HG02938 (cell line): ENCODE measurements around the gene C1S.
"Not testable (repeated sequence)": the region's sequence is repeated elsewhere in the genome, so short reads cannot be mapped to it uniquely, and the experiment has no call there.

Source experiments
- ATAC-seq: cut with Tn5 transposase; IDR thresholded peaks from one replicate; pipeline ENCODE4 v1.9.1; 2021; ENCODE audit warnings: mild to moderate bottlenecking, moderate library complexity; ENCODE audit not compliant: unreplicated experiment

Gene C1S

DNA sequence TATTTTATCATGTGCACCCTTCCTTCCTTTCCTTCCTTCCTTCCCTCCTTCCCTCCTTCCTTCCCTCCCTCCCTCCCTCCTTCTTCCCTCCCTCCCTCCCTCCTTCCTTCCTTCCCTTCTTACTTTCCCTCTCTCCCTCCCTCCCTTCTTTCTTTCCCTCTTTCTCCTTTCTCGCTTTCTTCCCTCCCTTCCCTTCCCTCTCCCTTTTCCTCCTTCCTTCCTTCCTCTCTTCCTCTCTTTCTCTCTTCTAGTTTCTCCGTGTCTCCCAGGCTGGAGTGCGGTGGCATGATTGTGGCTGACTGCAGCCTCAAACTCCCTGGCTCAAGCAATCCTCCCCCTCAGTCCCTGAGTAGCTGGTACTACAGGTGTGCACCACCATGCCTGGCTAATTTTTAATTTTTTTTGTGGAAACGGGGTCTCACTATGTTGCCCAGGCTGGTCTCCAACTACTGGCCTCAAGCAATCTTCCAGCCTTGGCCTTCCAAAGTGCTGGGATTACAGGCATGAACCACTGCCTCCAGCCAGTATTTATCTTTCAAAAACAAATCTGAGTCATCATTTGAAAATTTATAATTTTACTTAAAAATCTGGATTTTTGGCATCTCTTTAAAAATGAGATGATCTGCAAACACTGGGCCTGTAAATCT, 40.7 kb downstream of the C1S start:
- no peak for ATAC-seq

DNA sequence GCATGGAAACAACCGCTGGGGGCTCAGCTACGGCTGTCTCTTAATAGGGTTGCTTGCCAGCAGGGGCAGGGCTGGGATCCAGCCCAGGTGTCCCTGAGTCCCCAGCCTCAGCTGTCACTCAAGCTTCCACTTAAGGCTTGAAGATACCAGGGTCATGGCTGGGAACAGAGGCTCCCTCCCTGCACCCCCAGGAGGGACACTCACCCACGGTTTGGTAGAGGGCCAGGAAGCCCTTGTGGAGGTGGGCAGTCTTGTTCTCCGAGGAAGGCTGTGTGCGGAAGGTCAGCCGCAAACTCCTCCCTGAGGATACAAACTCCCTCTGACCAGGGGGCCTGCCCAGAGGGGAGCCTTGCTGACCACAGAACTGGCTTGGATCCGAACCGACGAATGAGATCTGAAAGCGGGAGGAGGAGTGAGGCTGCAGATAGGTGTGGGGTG, 41.2 kb downstream of the C1S start:
- no peak for ATAC-seq

DNA sequence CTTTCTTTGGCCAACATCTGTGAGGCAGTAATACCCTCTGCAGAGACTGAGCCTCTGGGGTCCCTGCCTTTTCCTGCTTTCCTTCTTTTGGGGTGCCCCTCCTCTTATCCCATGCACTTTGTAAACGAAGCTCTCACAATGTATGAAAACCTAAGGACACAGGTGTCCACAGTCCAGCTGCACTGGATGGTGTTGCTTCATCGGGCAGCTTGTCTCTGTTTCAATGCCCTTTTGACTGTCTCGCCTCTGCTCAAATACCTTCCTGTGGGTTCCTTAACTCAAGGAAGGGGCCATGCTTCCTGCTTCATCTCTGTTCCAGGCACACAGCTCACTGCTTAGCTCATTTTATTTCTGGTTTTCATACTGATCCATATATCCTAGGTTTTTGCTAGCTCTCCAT, 42.1 kb downstream of the C1S start:
- no peak for ATAC-seq

DNA sequence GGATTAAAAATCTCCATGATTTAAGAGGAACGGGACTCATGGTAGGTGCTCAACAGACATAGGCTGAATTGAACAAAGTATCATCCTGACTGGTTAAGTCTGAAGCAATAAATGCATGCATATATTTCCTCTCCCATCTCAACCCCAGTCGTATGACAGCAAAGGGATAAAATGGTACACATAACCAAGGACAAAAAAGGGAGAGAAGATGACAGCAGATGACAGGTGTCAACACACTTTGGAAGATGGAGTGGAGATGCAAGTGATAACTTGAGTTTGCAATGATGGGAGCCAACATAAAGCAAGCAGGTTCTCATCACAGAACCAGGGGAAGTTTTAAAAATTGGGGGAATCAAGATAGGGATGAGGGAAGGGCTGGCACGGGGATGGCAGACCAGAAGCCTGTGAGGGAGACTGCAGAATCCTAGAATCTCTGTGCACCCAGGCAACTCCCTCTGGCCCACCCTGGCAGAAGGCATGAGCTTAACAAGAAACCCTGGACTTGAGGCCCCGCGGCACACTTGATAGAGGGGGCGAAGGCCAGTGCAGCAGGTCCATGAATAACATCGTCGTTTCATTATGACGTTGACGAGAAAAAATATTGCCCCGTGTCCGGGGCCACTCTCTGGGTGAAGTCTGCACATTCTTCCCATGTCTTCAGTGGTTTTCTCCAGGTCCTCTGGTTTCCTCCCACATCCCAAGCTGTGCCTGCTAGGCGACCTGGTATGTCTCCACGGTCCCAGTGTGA, 43.5 kb downstream of the C1S start:
- ATAC-seq: no peak

DNA sequence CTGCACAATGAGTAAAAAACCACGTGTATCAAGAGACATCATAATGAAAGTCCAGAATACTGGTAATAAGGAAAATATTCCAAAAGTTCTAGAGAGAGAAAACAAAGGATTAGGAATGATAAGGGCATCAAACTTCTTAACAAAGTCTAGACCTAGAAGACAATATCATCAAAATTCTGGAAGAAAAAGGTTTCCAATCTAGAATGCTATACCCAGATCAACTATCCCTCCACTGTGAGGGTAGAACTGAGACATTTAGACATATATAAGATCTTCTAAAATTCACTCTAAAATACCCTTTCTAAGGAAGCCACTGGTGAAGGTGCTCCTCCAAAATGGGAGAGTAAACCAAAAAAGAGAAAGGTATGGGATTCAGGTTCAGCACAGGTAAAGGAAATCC, 45.6 kb downstream of the C1S start:
- ATAC-seq: no peak

DNA sequence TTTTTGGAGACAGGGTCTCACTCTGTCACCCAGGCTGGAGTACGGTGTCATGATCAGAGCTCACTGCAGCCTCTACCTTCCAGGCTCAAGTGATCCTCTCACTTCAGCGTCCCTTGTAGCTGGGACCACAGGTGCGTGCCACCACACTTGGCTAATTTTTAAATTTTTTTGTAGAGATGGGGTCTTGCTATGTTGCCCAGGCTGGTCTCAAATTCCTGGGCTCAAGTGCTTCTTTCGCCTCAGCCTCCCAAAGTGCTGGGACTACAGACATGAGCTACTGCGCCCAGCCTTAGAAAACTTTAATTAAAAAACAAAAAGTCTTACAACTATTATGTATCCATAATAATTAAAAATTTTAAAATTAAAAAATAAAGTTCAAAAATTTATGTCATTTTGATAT, 46.7 kb downstream of the C1S start:
- not testable (repeated sequence) for ATAC-seq

DNA sequence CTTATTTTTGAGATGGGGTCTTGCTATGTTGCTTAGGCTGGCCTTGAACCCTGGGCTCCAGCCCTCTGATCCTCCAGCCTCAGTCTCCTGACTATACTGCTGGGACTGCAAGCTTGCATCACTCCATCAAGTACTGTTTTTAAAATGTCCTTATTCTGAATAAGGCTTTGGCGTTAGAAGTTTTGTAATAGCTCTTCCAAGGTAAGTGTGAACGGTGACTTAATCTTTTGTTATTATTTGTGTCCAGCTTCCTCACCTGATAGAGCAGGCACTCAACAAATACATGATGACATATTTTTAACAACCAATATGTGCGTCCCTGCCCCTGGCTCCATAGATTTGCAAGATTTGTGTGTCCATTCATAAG, 47.1 kb downstream of the C1S start:
- ATAC-seq: no peak

DNA sequence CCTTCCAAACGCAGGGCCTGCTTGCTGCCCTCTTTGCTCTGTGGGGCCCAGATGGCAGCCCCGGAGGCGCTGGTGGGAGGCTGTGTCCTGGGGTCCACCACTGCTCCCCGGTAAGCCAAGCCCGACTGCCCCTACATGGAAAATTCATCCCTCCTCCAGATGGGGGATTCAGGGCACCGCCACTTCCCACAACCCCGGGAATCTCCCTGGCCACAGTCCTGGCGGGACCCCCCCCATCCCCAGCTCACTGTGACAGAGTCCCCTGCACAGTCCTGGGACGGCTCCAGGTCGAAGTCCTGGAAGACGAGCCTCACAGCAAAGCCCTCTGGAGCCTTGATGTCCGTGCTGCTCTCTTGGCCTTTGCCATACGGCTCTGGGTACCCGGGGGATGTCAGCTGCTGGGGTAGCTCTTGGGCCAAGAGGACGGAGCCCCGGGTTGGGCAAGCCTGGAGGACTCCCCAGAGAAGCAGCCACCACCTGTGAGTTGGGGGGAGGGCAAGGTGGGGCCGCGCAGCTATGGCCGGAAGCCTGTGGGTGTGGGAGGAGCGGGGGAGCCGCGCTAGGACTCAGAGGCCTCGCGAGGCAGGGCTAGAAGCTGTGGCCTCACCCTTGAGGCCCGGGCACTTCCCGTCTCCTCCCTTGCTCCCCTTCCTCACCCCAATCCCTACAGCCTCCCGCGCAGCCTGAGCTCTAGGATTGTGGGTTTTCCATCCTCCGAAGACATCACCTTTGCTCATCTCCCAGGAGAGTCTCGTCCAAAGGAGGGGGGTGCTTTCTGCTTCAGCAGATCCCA, 47.7 kb downstream of the C1S start:
- peak; percentile 83 for ATAC-seq

DNA sequence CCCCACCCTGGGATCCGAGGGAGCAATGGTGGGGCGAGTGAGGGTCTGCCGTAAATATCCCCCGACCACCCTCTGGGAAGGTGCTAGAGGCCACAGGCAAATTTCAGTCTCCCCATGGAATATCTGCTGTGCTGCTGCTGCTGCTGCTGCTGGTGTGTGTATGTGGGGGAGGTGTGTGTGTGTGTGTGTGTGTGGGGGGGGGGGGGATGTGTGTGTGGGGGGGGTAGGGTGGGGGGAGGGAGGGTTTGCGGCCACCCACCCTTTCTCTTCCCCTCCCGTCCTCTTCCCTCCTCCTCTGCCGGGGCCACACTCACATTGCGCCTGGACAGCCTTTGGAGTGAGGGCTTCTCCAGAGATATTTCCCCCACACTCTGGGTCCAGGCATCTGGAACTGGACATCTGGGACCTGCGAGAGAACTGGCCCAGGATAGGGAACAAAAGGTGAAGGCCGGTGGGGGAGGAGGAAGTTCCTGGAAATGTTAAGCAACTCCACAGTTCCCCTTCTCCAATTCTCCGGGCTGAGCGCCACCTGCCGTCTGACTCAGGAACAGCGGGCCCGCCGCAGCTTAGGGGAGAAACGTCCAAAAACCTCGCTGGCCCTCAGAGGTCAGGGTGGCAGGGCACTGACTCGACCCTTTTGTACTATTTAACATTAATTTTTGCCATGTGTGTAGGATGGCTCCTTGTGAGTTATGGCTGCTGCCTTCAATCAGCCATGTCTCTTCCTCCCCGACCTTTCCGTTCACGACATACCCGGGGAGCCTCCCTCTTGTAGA, 48.5 kb downstream of the C1S start, which contains the start of gene C1RL:
Gene C1RL (minus strand): TSS at position 419 of the 776 bp plus-strand sequence. CDS start 34 bp downstream, at position 385.
- ATAC-seq: peak; percentile 10

DNA sequence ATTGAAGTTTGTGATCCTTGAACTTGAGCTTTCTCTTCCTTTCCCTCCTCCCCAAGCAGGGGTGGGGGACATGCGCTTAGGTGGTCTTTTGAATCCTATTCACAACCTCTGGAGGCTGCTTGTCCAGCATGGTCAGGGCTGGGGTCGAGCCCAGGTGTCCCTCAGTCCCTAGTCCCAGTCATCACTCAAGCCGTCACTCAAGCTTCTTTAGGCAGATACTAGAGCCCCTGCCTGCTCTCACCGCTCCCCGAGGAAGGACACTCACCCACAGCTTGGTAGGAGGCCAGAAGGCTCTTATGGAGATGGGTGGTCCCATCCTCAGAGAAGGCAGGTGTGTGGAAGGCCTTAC, 49.0 kb downstream of the C1S start:
- ATAC-seq: no peak

DNA sequence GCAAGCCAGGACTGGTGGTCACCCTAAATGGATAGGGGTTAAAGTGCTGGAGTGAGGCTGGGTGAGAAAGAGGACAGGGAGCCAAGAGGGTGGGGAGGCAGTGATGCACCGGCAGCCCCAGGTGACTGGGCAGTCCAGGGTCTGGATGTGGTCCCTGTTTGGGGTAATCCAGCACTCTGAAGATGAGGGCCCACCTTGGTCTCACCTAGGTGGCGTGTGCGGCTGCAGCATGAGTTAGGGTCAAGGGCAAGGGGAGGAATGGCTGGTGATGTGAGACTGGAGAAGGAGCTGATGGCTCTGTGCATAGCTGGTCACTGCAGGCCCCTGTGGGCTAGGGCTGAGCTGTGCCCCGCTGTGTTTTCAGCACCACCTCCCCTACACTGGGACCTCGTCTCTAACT, 50.1 kb downstream of the C1S start:
- ATAC-seq: no peak

DNA sequence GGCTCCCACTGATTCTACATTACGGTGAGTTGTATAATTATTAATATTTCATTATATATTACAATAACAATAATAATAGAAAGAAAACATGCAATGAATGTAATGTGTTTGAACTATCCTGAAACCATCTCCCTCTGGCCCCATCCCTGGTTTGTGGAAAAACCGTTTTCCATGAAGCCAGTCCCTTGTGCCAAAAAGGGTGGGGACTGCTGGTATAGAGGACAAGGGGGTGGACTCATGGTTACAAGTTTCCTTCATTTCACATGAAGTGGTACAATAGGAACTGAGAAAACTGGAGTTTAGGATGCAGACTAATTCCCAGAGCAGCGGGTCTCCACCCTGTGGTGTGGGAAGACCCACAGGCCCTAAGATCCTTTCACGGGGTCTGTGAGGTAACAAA, 51.5 kb downstream of the C1S start:
- ATAC-seq: no peak

DNA sequence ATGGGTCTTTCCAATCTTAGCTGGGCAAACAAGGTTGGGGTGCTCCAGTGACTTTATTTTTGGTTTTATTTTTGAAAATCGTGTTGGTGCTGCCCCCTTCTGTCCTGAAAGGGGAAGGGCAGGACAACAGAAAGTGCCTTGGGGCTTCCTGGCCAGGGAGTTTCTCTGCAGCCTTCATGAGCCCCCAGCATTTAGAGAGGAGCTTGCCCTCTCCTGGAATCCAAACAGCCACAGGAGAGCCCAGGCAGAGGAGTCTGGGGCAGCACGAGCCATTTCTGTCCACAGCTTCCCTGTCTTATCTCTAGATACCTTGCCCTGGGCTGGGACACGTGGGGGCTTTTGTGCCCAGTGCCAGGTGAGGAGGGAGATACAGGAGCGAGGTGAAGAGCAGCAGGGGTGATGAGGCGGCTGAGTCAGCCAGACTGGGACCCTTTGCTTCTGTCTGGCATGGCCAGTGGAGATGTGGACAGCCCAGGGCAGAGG, 52.9 kb downstream of the C1S start:
- no peak for ATAC-seq

DNA sequence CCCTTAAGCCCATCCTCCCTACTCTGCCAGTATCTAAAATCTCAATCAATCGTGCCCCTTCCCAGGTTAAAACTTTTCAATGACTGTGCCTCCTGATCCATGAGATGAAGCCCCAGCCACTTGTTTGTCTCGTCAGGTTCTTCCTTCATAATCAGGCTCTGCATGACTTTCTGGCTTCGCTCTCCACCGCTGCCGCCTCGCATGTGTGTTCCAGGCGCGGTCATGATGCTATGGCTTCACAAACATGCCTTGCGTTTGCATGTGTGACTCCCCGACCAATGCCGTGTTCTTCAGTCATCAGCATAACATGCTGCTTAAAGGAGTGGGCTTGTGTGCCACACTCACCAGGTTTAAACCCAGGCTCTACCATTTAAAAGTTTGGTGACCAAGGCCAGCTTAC, 53.5 kb downstream of the C1S start:
- ATAC-seq: no peak

DNA sequence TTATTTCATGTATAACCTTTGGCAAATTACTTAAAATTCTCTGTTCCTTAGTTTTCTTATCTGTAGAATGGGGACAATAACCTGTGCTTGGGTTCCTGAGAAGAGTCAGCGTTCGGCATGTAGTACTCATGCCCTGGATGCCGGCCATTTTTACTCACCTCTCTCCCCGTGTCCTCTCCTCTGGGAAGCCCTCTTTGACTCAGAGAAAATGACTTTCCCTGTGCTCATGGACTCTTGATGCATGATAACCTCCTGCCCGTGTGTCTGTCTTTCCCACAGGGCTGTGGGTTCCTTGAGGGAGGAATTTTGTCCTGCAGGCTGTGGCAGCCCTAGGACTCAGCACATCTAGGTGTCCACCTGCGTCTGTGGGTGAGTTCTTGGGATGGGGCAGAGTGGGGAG, 54.3 kb downstream of the C1S start:
- no peak for ATAC-seq

DNA sequence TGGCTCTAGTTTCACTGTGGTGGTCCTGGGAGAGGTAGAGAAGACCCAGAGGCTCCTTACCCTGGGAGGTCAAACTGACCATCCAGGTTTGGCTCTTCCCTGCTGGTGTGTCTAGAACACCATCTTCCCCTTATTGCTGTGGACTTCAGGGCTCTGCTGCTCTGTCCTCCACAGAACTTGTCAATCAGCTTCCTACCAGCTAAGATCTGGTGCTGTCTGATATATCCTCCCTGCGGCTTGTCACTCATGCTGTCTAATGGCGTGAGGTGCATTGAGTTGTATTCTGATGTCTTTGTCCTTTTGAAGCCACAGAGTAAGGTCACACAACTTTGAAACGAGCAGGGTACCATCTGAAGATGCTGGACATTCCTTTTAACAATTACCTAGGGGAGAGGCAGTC, 55.7 kb downstream of the C1S start:
- no peak for ATAC-seq

DNA sequence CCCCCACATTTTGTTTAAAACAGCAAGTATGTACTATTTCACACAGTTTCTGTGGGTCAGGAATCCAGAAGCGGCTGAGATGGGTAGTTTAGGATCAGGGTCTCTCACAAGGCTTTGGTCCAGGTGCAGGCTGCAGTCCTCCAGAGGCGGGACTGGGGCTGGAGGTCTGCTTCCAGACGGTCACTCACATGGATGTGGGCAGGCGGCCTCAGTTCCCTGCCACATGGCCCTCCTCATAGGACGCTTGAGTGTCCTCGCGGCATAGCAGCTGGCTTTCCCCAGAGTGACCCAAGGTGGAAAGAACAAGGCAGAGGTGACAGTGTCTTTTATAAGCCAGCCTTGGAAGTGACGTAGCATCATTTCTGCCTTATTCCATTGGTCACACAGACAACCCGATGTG, 56.4 kb downstream of the C1S start:
- ATAC-seq: no peak

DNA sequence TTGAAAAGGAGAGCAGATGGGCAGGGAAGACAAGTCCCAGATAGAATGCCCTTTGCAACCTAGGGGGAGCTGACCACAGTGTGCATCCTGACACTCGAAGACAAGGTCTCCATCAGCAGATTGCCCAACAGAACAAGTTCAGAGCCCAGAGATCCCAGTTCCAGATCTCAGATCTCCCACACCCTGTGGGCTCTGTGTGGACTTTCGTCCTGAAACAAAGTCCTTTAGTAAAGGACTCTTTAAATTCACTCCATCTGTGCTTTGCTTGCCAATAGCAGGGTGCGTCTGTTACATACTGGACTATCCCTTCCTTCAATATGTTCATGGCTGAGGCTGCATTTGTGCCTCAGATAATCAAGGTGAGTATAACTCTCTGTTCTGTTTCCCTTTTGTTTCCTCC, 57.2 kb downstream of the C1S start:
- no peak for ATAC-seq

DNA sequence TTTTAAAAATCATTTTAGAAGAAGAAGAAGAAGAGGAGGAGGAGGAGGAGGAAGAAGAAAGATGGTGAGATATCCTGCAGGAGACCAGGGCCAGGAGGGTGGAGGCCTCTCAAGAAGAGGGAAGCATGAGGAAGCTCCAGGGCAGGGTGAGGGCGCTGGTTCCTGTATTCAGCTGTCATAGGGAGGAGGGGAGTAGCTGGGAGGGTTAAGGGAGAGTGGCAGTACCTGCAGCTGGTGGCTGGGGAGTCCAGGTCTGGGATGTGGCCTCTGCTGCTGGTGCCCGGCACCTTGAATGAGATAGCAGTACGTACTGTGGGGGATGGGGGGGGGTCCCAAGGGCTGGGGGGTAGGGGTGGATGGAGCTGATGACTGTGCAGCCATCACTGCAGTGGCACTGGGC, 58.4 kb downstream of the C1S start:
- no peak for ATAC-seq

DNA sequence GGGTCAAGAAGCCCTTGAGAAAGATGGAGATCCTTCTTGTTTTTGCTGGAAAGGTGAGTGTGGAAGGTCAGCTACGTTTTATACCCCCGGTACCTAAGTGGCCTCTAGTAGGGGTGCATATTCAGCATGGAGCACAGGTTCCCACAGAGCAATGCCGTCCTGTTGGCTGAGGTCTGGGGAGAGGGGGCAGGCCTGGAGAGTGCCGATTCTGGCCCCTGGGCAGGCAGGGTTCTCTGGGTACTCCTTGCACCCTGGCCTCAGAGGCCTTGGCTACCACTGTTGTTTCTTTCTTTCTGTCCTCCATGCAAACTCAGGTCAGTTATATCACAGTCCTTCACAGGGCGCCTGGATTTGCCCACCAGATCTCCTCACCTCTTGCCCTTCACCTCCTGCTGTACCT, 59.6 kb downstream of the C1S start:
- no peak for ATAC-seq
